WTC11 (cell line): ENCODE data around the gene SLCO1C1. TPM values are rescaled to one million over a fixed set of nuclear protein-coding genes. Genes with fewer than 3 reads are reported as not detected.

Experiments used
- ATAC-seq: fragments of 200-7000 bp; cut with Tn5 transposase; 2 replicates; pipeline ENCODE4 v1.10.0; 2021; ENCODE audit warnings: mild to moderate bottlenecking, moderate library complexity
- CTCF ChIA-PET: fragments of 300-600 bp; sonication (Branson Sonifier 250); formaldehyde crosslinking; loops from one replicate; lab custom pipeline; 2021; ENCODE audit warnings: antibody characterized with exemption; lab: Charles Lee
- POLR2A ChIA-PET: fragments of 350-600 bp; sonication (Branson Sonifier 250); formaldehyde crosslinking; loops from one replicate; lab custom pipeline; 2021; ENCODE audit warnings: antibody characterized with exemption; lab: Charles Lee
- DNase-seq: peaks from one replicate; pipeline ENCODE4 v3.0.0; 2021; ENCODE audit warnings: low spot score
- H3K27ac Mint-ChIP-seq: 2 replicates; pipeline ENCODE4 v1.8.0; 2021; ENCODE audit warnings: mixed read lengths
- H3K27me3 Mint-ChIP-seq: 2 replicates; pipeline ENCODE4 v1.8.0; 2021; ENCODE audit warnings: low read depth, mild to moderate bottlenecking, moderate library complexity, mixed read lengths
- H3K36me3 Mint-ChIP-seq: 2 replicates; pipeline ENCODE4 v1.8.0; 2021; ENCODE audit warnings: mixed read lengths
- H3K4me1 Mint-ChIP-seq: 2 replicates; pipeline ENCODE4 v1.8.0; 2022; ENCODE audit warnings: mixed read lengths
- H3K4me3 Mint-ChIP-seq: 2 replicates; pipeline ENCODE4 v1.8.0; 2021; ENCODE audit warnings: mild to moderate bottlenecking, moderate library complexity, mixed read lengths
- H3K9me3 Mint-ChIP-seq: 2 replicates; pipeline ENCODE4 v1.8.0; 2021; ENCODE audit warnings: mixed read lengths
- AR ChIP-seq: fragments of 250-450 bp; sonication (Bioruptor Pico); IDR thresholded peaks from 2 replicates; pipeline ENCODE4 v1.9.0; 2021; ENCODE audit warnings: mild to moderate bottlenecking
- ATF1 ChIP-seq: sonication (generic); formaldehyde crosslinking; IDR thresholded peaks from 2 replicates; pipeline ENCODE4 v1.8.1; 2023; ENCODE audit warnings: mild to moderate bottlenecking, moderate library complexity, missing genetic modification reagents
- CREM ChIP-seq: sonication (generic); formaldehyde crosslinking; IDR thresholded peaks from 2 replicates; pipeline ENCODE4 v1.8.1; 2022; ENCODE audit warnings: mild to moderate bottlenecking, missing genetic modification reagents, moderate library complexity
- CTCF ChIP-seq: fragments of 200-600 bp; IDR thresholded peaks from 2 replicates; pipeline ENCODE4 v1.8.0; 2022; ENCODE audit warnings: antibody characterized with exemption
- ELF4 ChIP-seq: sonication (generic); formaldehyde crosslinking; IDR thresholded peaks from 2 replicates; pipeline ENCODE4 v1.8.1; 2022; ENCODE audit warnings: low read depth, mild to moderate bottlenecking, moderate library complexity, missing genetic modification reagents
- ERG ChIP-seq: fragments of 250-450 bp; sonication (Bioruptor Pico); IDR thresholded peaks from 2 replicates; pipeline ENCODE4 v1.8.0; 2021; ENCODE audit warnings: mild to moderate bottlenecking
- FOXP1 ChIP-seq: sonication (generic); formaldehyde crosslinking; IDR thresholded peaks from 2 replicates; pipeline ENCODE4 v1.8.0; 2022; ENCODE audit warnings: missing genetic modification reagents, mild to moderate bottlenecking, moderate library complexity, borderline replicate concordance
- IRF2 ChIP-seq: sonication (generic); formaldehyde crosslinking; IDR thresholded peaks from 2 replicates; pipeline ENCODE4 v1.8.0; 2022; ENCODE audit warnings: low read depth, missing genetic modification reagents, borderline replicate concordance
- JAZF1 ChIP-seq: fragments of 250-450 bp; sonication (Bioruptor Pico); IDR thresholded peaks from 2 replicates; pipeline ENCODE4 v1.9.0; 2021; ENCODE audit warnings: moderate library complexity, mild to moderate bottlenecking, inconsistent platforms
- MAX ChIP-seq: sonication (generic); formaldehyde crosslinking; IDR thresholded peaks from 2 replicates; pipeline ENCODE4 v1.8.0; 2022; ENCODE audit warnings: mild to moderate bottlenecking, missing genetic modification reagents
- MLX ChIP-seq: sonication (generic); formaldehyde crosslinking; IDR thresholded peaks from 2 replicates; pipeline ENCODE4 v1.8.1; 2023; ENCODE audit warnings: mild to moderate bottlenecking, missing genetic modification reagents, moderate library complexity
- MXD4 ChIP-seq: fragments of 250-450 bp; sonication (Bioruptor Pico); IDR thresholded peaks from 2 replicates; pipeline ENCODE4 v1.8.0; 2021; ENCODE audit warnings: mild to moderate bottlenecking, moderate library complexity, borderline replicate concordance
- NFE2L1 ChIP-seq: sonication (generic); formaldehyde crosslinking; IDR thresholded peaks from 2 replicates; pipeline ENCODE4 v1.8.1; 2023; ENCODE audit warnings: missing genetic modification reagents
- SOX15 ChIP-seq: fragments of 250-450 bp; sonication (Bioruptor Pico); IDR thresholded peaks from 2 replicates; pipeline ENCODE4 v1.9.0; 2021; ENCODE audit warnings: mild to moderate bottlenecking
- ZBTB21 ChIP-seq: sonication (generic); formaldehyde crosslinking; IDR thresholded peaks from 2 replicates; pipeline ENCODE4 v1.8.1; 2023; ENCODE audit warnings: mild to moderate bottlenecking, missing genetic modification reagents, borderline replicate concordance
- ZMAT4 ChIP-seq: fragments of 250-450 bp; sonication (Bioruptor Pico); IDR thresholded peaks from 2 replicates; pipeline ENCODE4 v1.9.0; 2021; ENCODE audit warnings: mild to moderate bottlenecking
- ZNF396 ChIP-seq: fragments of 250-450 bp; sonication (Bioruptor Pico); IDR thresholded peaks from 2 replicates; pipeline ENCODE4 v1.8.0; 2021; ENCODE audit warnings: mild to moderate bottlenecking, moderate library complexity, borderline replicate concordance
- ZNF512 ChIP-seq: sonication (generic); formaldehyde crosslinking; IDR thresholded peaks from 2 replicates; pipeline ENCODE4 v1.8.1; 2022; ENCODE audit warnings: missing genetic modification reagents, borderline replicate concordance
- total RNA-seq: library from RNA; stranded (reverse); gene quantifications from 3 replicates; pipeline ENCODE4 v1.2.3, GENCODE V29; 2021

Gene SLCO1C1
- total RNA-seq, 1 experiment from 2014 or later, result not detected

GRCh38 chr12:20792971-20793370 lies 97.8 kb downstream of the SLCO1C1 start:
- no peak overlapping the region for H3K4me3 Mint-ChIP-seq
- ChIA-PET CTCF (no interaction called here), POLR2A (no interaction called here)
- H3K36me3 Mint-ChIP-seq, result peaks cover 28% of the 10 kb centered on the region
- peaks cover 5% of the 10 kb centered on the region for H3K4me1 Mint-ChIP-seq
- H3K9me3 Mint-ChIP-seq, result peaks cover 45% of the 10 kb centered on the region
- H3K27me3 Mint-ChIP-seq, result no peaks in the 10 kb centered on the region
- no peak for DNase-seq
- peak; percentile 65 for ATAC-seq
- no peak for TF ChIP-seq NFE2L1 (CRISPR knock-in tag)
- no peak for TF ChIP-seq MLX
- TF ChIP-seq FOXP1 (CRISPR knock-in tag), result no peak
- TF ChIP-seq AR (CRISPR knock-in tag), result no peak
- TF ChIP-seq IRF2 (CRISPR knock-in tag), result no peak
- TF ChIP-seq JAZF1 (CRISPR knock-in tag), result no peak
- no peak for TF ChIP-seq ATF1 (CRISPR knock-in tag)
- H3K27ac Mint-ChIP-seq, result no peak overlapping the region

- Mint-ChIP-seq H3K9me3 (peaks cover 14% of the 10 kb centered on the region), H3K4me1 (no peaks in the 10 kb centered on the region; the same call in 1 of the 2 replicates), H3K4me3 (no peak overlapping the region), H3K27me3 (no peaks in the 10 kb centered on the region), H3K27ac (no peak overlapping the region), H3K36me3 (peaks cover 13% of the 10 kb centered on the region)
- peak; percentile 80 for ATAC-seq
- TF ChIP-seq ZMAT4 (CRISPR knock-in tag) (no peak), CTCF (peak; percentile 33; the same call in 1 of the 2 replicates)
- CTCF ChIA-PET, result interaction anchor here (0.6 to 2.3 kb wide), 3 partner anchors 82 to 172 kb away, joined by 3 to 13 read pairs (median 3); no protein-coding TSS in a partner anchor
- no peak for DNase-seq
- POLR2A ChIA-PET, result no interaction called here
Observed at GRCh38 chr12:20798554-20798953, 103.4 kb downstream of the SLCO1C1 start.

- H3K27ac Mint-ChIP-seq, result no peak overlapping the region
- POLR2A ChIA-PET, result no interaction called here
- H3K4me1 Mint-ChIP-seq, result no peaks in the 10 kb centered on the region
- H3K27me3 Mint-ChIP-seq, result no peaks in the 10 kb centered on the region
- H3K4me3 Mint-ChIP-seq, result no peak overlapping the region
- H3K36me3 Mint-ChIP-seq, result no peaks in the 10 kb centered on the region; the same call in 1 of the 2 replicates
- no peak for ATAC-seq
- CTCF ChIA-PET, result no interaction called here
- H3K9me3 Mint-ChIP-seq, result no peaks in the 10 kb centered on the region
- no peak for DNase-seq
- TF ChIP-seq ZBTB21 (CRISPR knock-in tag) (no peak), ELF4 (CRISPR knock-in tag) (no peak), ZNF396 (CRISPR knock-in tag) (no peak), SOX15 (no peak), CREM (CRISPR knock-in tag) (no peak), MXD4 (CRISPR knock-in tag) (no peak), MAX (CRISPR knock-in tag) (no peak), ZNF512 (CRISPR knock-in tag) (no peak), JAZF1 (CRISPR knock-in tag) (no peak), ERG (CRISPR knock-in tag) (no peak), CTCF (no peak)
Observed at GRCh38 chr12:20800160-20800559, 105.0 kb downstream of the SLCO1C1 start.
